Right lobe of liver (tissue), 6 donors: ENCODE data around the gene IDNK. TPM values are rescaled to one million over a fixed set of nuclear protein-coding genes. Genes with fewer than 3 reads are reported as not detected.
"Not testable (repeated sequence)": the region's sequence is repeated elsewhere in the genome, so short reads cannot be mapped to it uniquely, and the experiment has no call there.

Source experiments
- ATAC-seq, 4 donors: fragments of 200-7000 bp; cut with Tn5 transposase; one replicate each; pipeline ENCODE4 v1.9.1; 2020; ENCODE audit warnings: mild to moderate bottlenecking in 4 of 4, moderate library complexity in 4 of 4
- DNase-seq, 3 donors: peaks; one replicate each; pipeline ENCODE4 v3.0.0-alpha.2; 2020
- H3K27ac ChIP-seq, 3 donors: fragments of 200-600 bp; one replicate each; pipeline ENCODE4 v1.8.0; 2022
- H3K27me3 ChIP-seq, 2 donors: fragments of 200-600 bp; one replicate each; pipeline ENCODE4 v1.8.0; 2022
- H3K36me3 ChIP-seq, 4 donors: fragments of 200-600 bp; sonication (generic) in 1 of 4; one replicate each; pipeline versions ENCODE4 v1.5.1 to v1.8.0; 2017 to 2022; ENCODE audit warnings: control low read depth in 1 of 4
- H3K4me1 ChIP-seq, 4 donors: fragments of 200-600 bp; sonication (generic) in 1 of 4; one replicate each; pipeline versions ENCODE4 v1.5.1 to v1.8.0; 2017 to 2022; ENCODE audit warnings: control low read depth in 1 of 4
- H3K4me3 ChIP-seq, 3 donors: fragments of 200-600 bp; one replicate each; pipeline ENCODE4 v1.8.0; 2022
- H3K9me3 ChIP-seq, 4 donors: fragments of 200-600 bp; sonication (generic) in 1 of 4; one replicate each; pipeline versions ENCODE4 v1.5.1 to v1.8.0; 2017 to 2022; ENCODE audit warnings: control low read depth in 1 of 4
- POLR2A ChIP-seq: fragments of 450-650 bp; IDR thresholded peaks from one replicate; pipeline ENCODE4 v1.6.1; 2017; ENCODE audit warnings: antibody characterized with exemption, mild to moderate bottlenecking
- WGBS: methylation state at CpG from one replicate; pipeline ENCODE4 v1.1.6; 2018; ENCODE audit warnings: low coverage, low lambda C conversion rate; ENCODE audit not compliant: insufficient coverage; ENCODE audit errors: missing lambda C conversion rate; 5-methylcytosine and 5-hydroxymethylcytosine counted together
- intact Hi-C, 2 donors: fragments of 100-400 bp; cut with DNase I; formaldehyde crosslinking; loops; one replicate each; pipeline versions ENCODE4 v1.11.2 to v1.14.1; 2022
- total RNA-seq, 6 experiments: library from RNA; depleted of rRNA in 2 of 6; stranded (reverse); fragments of >200 nt in 2 of 6; fragmentation: NEBNext Ultra II Directional in 3 of 6; extraction: Animal tissue kit (Norgen Biotek cat#: 25700) in 3 of 6; gene quantifications; one replicate each; pipeline versions ENCODE4 v1.1.0 to v1.2.4, GENCODE V29; 2016 to 2023
- TF ChIP-seq, protein P1 (sequence below), 4 donors: fragments of 200-600 bp in 3 of 4; fragments of 450-650 bp in 1 of 4; IDR thresholded peaks; one replicate each; pipeline versions ENCODE4 v1.5.1 to v1.8.0; 2016 to 2022; ENCODE audit warnings: antibody characterized with exemption in 4 of 4, mild to moderate bottlenecking in 2 of 4
- donor health status: DM: no; HTN: yes; CAD: no.
- donor health status: DM: no; HTN: no; CAD: no.
- donor health status: DM: no; HTN: no; CAD: no.
- donor health status: DM: no; HTN: yes; CAD: no.
- donor health status: DM: no; HTN: yes; CAD: no.

The IDNK gene
- total RNA-seq, 6 experiments from 2014 or later: 10.6 to 24.6 (median 17.8) TPM

DNA sequence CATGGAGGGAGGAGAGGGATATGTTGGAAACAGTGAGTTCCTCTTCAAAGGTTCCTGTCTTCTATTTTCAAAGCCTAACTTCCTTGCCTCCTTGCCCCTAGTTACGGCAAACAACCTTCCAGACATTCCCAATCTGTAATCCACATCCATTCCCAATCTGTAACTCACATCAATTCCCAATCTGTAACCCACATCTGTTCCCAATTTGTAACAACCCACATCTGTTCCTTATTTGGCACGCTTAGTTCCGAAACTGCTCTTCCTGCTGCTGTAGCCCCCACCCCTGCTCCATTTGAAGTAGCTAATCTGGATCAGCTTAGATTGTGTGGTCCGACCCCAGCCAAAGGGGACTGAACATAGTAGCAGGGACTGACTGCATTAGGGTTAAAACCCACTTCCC, 23.9 kb upstream of the IDNK start:
- peak overlapping the region in 1 of 3 donors; percentile 53 for H3K27ac ChIP-seq
- H3K36me3 ChIP-seq: no peaks in the 10 kb centered on the region
- no peak overlapping the region for H3K4me3 ChIP-seq
- TF ChIP-seq POLR2A: no peak
- TF ChIP-seq, protein P1, sequence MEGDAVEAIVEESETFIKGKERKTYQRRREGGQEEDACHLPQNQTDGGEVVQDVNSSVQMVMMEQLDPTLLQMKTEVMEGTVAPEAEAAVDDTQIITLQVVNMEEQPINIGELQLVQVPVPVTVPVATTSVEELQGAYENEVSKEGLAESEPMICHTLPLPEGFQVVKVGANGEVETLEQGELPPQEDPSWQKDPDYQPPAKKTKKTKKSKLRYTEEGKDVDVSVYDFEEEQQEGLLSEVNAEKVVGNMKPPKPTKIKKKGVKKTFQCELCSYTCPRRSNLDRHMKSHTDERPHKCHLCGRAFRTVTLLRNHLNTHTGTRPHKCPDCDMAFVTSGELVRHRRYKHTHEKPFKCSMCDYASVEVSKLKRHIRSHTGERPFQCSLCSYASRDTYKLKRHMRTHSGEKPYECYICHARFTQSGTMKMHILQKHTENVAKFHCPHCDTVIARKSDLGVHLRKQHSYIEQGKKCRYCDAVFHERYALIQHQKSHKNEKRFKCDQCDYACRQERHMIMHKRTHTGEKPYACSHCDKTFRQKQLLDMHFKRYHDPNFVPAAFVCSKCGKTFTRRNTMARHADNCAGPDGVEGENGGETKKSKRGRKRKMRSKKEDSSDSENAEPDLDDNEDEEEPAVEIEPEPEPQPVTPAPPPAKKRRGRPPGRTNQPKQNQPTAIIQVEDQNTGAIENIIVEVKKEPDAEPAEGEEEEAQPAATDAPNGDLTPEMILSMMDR (IDR thresholded peaks at IDR 0.05): no peak
- peaks cover 0 to 13% (median 3%) of the 10 kb centered on the region in 4 donors for H3K4me1 ChIP-seq
- ATAC-seq: no peak
- DNase-seq: no peak
- WGBS: 79% methylated on average over 4 of the region's 4 CpGs
- no peaks in the 10 kb centered on the region for H3K27me3 ChIP-seq
- intact Hi-C loops: no loop called here
- H3K9me3 ChIP-seq: no peaks in the 10 kb centered on the region

DNA sequence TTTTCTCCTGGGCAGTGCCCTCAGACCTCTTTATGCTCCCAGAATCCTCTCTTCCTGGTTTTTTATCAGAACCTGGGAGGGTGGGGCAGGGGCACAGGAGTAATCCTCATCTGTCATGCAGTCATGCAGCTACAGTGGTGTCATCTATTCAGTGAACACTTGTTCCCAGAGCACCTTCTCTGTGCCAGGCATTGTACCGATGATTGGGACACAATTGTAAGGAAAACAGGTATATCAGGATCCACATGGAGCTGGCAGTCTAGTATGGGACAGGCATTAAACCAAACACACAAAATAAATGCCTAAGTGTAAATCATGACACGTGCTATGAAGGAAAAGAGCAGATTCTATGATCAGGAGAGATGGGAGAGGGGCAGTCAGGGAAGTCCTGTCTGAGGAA, 21.5 kb upstream of the IDNK start:
- TF ChIP-seq, protein P1 (IDR thresholded peaks at IDR 0.05): no peak
- no peak for TF ChIP-seq POLR2A
- Histone ChIP-seq H3K27me3 (no peaks in the 10 kb centered on the region), H3K4me3 (no peak overlapping the region), H3K27ac (no peak overlapping the region), H3K9me3 (no peaks in the 10 kb centered on the region), H3K4me1 (peaks cover 0 to 13% (median 3%) of the 10 kb centered on the region in 4 donors), H3K36me3 (no peaks in the 10 kb centered on the region)
- intact Hi-C loops: no loop called here
- 94% methylated on average over 2 of the region's 2 CpGs for WGBS
- DNase-seq (no peak), ATAC-seq (no peak)

DNA sequence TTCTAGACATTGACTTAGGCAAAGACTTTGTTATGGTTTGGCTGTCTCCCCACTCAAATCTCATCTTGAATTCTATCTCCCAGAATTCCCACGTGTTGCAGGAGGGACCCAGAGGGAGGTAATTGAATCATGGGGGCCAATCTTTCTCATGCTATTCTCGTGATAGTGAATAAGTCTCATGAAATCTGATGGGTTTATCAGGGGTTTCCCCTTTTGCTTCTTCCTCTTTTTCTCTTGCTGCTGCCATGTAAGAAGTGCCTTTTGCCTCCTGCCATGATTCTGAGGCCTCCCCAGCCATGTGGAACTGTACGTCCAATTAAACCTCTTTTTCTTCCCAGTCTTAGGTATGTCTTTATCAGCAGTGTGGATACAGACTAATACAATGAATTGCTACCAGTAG, 15.3 kb upstream of the IDNK start:
- WGBS: 63% methylated on average over 3 of the region's 3 CpGs
- H3K9me3 ChIP-seq, intact Hi-C loops, DNase-seq, H3K36me3 ChIP-seq, ATAC-seq, H3K27ac ChIP-seq, H3K27me3 ChIP-seq, H3K4me3 ChIP-seq: not testable (repeated sequence)
- H3K4me1 ChIP-seq: peaks cover 0 to 11% (median 3%) of the 10 kb centered on the region in 4 donors

DNA sequence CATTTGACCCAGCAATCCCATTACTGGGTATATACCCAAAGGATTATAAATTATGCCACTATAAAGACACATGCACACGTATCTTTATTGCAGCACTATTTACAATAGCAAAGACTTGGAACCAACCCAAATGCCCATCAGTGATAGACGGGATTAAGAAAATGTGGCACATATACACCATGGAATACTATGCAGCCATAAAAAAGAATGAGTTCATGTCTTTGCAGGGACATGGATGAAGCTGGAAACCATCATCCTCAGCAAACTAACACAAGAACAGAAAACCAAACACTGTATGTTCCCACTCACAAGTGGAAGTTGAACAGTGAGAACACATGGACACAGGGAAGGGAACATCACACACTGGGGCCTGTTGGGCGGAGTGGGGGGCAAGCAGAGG, 9.6 kb upstream of the IDNK start:
- H3K4me1 ChIP-seq: peaks cover 0 to 19% (median 3%) of the 10 kb centered on the region in 4 donors
- H3K36me3 ChIP-seq, H3K27me3 ChIP-seq, DNase-seq, ATAC-seq, H3K9me3 ChIP-seq, H3K27ac ChIP-seq, H3K4me3 ChIP-seq, intact Hi-C loops: not testable (repeated sequence)
- 65% methylated on average over 3 of the region's 3 CpGs for WGBS

DNA sequence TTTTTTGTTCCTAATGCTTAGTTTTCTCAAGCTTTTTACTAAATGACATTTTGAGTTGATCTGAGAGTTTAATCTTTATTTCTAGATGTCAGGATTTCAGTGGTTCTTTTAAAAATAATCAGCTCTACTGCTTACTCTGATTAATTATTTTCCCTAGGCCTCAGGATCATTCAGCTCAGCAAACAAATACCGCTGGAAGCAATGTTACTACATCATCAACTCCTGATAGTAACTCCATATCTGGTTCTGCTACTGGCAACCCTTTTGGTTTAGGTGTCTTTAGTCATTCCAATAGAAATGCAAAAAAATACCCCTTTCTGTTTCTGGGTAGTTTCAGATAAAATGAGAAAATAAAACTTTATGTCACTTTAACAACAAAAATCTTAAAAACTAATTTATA, 5.6 kb upstream of the IDNK start:
- Histone ChIP-seq H3K27me3 (no peaks in the 10 kb centered on the region), H3K4me1 (peaks cover 0 to 18% (median 4%) of the 10 kb centered on the region in 4 donors), H3K36me3 (no peaks in the 10 kb centered on the region), H3K9me3 (no peaks in the 10 kb centered on the region), H3K4me3 (no peak overlapping the region), H3K27ac (peak overlapping the region in 2 of 3 donors; percentile 26 to 45)
- no peak for DNase-seq
- WGBS: 38% methylated on average over 1 of the region's 1 CpG
- peak; percentile 52 to 64 (median 56) for ATAC-seq
- no peak for TF ChIP-seq POLR2A
- TF ChIP-seq, protein P1 (IDR thresholded peaks at IDR 0.05): no peak
- intact Hi-C loops: no loop called here
